Measurements from ENCODE around the gene SRCAP.
A peak's percentile ranks its signal among the peaks of the same experiment; 100 is the strongest.

Gene SRCAP

DNA sequence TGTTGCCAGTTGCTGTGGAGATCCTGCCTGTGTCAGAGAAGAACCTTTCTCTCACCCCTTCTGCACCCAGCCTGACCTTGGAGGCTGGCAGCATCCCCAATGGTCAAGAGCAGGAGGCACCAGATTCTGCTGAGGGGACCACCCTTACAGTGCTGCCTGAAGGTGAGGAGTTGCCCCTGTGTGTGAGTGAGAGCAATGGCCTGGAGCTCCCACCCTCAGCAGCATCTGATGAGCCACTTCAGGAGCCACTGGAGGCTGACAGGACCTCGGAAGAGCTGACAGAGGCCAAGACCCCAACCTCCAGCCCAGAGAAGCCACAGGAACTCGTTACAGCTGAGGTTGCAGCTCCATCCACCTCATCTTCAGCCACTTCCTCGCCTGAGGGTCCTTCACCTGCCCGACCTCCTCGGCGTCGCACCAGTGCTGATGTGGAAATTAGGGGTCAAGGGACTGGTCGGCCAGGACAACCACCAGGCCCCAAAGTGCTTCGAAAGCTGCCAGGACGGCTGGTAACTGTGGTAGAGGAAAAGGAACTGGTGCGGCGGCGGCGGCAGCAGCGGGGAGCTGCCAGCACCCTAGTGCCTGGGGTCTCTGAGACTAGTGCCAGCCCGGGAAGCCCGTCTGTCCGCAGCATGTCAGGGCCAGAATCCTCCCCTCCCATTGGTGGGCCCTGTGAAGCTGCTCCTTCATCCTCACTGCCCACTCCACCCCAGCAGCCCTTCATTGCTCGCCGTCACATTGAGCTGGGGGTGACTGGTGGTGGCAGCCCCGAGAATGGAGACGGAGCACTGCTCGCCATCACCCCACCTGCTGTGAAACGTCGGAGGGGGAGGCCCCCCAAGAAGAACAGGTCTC lies 39.0 kb downstream of the SRCAP start:
- DNase-seq (ENCODE audit: low spot score), result no peak

DNA sequence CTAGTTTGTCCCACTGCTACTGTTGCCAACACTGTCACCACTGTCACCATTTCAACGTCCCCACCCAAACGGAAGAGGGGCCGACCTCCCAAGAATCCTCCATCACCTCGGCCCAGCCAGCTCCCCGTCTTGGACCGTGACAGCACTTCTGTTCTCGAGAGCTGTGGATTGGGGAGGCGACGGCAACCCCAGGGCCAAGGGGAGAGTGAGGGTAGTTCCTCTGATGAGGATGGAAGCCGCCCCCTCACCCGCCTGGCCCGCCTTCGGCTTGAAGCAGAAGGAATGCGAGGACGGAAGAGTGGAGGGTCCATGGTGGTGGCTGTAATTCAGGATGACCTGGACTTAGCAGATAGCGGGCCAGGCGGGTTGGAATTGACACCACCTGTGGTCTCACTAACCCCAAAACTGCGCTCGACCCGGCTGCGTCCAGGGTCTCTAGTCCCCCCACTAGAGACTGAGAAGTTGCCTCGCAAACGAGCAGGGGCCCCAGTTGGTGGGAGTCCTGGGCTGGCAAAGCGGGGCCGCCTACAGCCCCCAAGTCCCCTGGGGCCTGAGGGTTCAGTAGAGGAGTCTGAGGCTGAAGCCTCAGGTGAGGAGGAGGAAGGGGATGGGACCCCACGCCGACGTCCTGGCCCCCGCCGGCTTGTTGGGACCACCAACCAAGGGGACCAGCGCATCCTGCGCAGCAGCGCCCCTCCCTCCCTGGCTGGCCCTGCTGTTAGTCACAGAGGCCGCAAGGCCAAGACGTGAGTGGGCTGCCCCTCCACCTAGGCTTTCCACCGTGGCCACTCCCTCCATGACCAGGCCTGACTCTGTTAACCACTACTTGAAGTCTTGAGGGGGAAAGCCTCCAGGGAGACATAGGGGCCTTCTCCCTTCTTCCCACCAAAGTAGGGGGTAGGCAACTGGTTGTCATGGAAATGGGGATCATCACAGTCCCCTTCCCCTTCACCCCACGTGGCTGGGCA lies 40.3 kb downstream of the SRCAP start:
- DNase-seq (ENCODE audit: low spot score), result no peak

DNA sequence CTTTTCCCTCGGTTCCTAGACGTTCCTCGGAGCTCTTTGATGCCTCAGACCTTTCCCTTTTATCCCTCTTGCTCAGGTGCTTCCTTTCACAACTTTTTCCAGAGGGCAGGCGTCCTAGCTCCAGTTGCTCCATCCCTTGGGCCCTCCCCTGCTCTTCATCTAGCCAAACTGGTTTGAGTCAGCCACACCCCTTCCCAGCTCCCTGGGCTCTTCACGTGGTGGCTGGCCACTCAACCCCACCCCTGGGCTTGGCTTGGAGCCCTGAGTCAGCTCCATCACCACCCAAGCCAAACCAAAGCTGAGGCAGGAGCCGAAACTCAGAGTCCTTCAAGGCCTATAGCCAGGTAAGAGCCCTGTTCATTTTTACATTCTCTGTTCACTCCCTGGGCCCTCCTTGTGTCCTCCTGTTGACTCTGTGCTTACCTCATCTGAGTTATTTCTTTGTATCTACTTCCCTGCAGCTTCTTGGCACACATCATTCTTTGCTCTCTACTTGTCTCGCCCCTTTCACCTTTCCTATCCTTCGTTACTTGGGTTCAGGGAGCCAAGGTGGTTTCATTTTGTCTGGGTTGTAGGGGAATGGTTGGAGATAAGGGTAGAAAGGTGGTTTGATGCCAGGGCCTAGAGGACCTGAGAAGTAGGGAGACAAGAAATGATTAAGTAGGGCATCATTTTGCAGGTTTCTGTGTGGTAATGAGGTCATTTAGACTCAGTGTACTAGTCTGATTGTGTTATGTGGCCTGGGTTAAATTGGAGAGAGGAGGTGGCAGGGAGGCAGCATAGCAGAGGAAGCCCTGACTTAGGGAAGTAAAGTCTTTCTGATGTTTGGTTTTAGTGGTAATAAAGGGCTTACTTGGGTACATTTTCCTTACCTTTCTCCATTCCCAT lies 41.6 kb downstream of the SRCAP start:
- peak; percentile 96 for DNase-seq (ENCODE audit: low spot score)

DNA sequence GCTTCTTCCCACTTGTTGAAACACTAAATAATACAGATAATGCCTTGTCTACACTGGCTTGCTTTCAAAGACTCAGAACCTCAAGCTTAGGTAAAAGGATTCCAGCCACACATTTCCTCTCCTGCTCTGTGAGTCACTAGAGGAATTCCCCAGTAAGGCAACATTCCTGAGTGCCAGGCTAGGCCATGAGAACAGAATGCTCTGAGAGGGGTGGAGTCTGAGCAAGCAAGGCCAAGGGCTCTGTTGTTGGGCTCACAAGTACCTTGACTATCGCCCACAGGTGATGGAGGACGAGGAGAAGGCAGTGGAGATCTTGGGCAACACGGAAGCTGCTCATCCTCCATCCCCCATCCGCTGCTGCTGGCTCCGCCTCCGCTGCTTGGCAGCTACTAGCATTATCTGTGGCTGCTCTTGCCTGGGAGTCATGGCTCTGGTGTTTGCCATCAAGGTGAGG lies 42.5 kb downstream of the SRCAP start:
- DNase-seq (ENCODE audit: low spot score), result peak; percentile 98

DNA sequence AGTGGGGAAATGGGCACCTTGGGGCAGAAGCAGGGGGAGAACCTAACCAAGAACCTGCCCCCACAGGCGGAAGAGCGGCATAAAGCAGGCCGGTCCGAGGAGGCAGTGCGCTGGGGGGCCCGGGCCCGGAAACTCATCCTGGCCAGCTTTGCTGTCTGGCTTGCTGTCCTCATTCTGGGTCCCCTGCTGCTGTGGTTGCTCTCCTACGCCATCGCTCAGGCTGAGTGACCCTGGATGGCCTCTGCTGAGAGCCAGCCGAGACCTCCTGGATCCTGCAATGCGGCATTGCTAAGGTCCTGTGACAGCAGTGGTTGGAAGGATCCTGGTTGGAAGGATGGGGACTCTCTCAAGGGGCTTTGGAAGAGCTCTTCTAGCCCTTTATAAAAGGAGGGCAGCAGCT lies 44.7 kb downstream of the SRCAP start:
- DNase-seq (ENCODE audit: low spot score), result no peak

DNA sequence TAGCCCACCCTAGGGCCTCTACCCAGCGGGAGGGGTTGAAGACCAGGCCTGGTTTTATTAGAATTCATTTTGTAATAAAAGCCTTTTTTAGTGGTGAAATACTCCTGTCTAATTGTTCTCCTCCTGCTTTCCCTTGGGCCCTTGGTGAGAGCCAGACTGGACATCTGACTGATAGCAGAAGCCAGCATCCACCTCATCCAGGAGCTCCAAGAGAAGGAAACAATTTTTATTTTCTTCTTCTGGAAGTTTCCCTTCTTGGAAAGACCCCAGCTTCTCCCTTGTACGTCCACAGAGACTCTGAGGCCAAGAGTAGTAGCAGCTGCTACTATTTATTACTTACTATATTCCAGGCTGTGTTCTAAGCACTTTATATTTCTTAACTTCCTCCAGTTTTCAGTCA lies 45.2 kb downstream of the SRCAP start:
- DNase-seq (ENCODE audit: low spot score), result no peak

DNA sequence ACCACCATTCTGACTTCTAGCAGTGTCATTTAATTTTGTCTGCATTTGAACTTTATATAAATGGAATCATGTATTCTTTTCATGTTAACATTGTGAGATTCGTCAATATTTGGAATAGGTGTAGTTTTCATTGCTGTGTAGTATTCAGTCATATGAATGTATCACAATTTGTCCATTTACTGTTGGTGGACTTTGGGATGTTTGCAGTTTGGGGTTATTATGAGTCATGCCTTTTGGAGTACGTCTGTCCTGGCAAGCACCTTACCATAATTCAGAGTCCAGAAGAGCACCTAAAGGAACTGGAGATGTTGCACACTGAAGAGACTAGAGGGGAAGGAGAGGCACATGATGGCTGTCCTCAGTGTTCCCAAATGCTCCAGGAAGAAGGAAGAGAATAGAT lies 46.1 kb downstream of the SRCAP start:
- no peak for DNase-seq (ENCODE audit: low spot score)

DNA sequence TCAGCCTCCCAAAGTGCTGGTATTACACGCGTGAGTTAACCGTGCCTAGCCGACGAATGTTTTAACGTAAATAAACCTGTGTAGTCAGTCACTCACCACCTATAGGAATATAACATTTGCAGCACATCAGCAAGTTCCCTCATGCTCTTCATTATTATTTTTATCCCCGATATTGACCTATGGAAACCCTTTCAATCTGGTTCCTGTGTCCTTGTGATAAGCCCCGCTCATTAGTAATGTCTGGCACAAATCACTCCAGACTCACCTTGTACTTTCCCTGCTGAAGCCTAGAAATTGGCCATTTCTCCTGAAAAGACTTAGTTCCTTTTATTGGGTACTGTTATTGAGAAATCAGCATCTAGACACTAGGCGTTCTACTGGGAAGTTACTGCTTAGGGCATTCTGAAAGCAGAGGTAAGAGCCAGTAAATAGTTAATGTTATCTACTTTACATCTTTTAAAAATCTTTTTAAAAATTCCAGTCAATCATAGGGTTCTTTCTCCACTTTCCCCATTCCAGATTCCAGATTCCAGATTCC lies 47.7 kb downstream of the SRCAP start:
- DNase-seq (ENCODE audit: low spot score), result no peak

DNA sequence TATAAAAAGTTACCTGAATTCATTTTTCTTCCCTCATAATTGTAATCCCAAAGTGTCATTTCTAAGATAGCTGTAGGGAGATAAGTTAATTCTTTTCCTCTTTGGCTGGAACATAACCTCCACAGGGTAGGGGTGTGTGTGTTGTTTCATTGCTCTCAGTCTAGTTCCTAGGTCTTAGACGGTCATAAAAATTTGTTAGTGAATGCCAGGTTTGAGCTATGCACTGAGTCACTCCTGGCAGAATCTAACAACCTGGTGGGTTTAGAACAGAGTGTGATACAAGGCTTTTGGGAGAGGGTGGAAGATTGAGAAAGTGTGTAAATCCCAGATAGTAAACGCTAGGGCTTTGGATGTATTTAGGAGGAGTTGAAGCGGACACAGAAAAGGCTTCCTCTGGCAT lies 48.4 kb downstream of the SRCAP start:
- DNase-seq (ENCODE audit: low spot score), result peak; percentile 62

DNA sequence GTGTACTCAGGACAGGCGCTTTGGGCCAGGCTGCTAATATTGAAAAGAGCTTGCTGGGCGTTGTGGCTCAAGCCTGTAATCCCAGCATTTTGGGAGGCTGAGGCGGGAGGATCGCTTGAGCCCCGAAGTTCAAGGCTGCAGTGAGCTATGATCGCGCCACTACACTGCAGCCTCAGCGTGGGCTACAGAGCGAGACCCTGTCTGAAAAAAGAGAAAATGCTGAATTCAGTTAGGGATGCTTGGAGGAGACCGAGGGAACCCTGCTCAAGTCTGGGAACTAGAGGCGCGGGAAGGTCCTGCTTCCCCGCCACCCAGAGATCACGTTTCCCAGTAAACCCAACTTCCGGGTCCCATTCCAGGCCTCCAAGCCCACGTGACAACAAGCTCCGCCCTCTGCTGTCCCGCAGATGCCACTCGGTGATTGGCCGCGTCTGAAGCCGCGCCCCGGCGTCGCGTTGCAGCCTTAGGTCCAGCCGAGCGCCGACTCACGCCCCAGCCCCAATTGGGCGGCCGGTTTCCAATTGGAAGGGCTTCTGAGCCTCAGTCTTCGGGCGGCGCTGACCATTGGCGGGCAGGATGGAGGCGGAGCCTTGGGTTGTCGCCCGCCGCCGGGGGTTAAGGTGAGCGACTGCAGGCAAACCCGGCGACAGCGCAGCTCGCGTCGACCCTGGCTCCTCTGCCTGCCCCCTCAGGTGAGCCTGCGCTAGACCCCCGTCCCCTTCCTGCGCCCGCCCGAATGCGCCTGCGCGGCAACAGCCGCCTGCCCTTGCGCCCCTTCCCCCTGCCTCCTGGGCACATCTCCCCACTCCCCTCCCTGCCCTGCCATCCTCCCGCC lies 49.0 kb downstream of the SRCAP start, which contains the start of gene PHKG2:
TSS of gene PHKG2 (plus strand) at position 627 of the 835 bp plus-strand sequence. CDS start 396 bp downstream, outside the sequence.
- peak; percentile 99 for DNase-seq (ENCODE audit: low spot score)

DNA sequence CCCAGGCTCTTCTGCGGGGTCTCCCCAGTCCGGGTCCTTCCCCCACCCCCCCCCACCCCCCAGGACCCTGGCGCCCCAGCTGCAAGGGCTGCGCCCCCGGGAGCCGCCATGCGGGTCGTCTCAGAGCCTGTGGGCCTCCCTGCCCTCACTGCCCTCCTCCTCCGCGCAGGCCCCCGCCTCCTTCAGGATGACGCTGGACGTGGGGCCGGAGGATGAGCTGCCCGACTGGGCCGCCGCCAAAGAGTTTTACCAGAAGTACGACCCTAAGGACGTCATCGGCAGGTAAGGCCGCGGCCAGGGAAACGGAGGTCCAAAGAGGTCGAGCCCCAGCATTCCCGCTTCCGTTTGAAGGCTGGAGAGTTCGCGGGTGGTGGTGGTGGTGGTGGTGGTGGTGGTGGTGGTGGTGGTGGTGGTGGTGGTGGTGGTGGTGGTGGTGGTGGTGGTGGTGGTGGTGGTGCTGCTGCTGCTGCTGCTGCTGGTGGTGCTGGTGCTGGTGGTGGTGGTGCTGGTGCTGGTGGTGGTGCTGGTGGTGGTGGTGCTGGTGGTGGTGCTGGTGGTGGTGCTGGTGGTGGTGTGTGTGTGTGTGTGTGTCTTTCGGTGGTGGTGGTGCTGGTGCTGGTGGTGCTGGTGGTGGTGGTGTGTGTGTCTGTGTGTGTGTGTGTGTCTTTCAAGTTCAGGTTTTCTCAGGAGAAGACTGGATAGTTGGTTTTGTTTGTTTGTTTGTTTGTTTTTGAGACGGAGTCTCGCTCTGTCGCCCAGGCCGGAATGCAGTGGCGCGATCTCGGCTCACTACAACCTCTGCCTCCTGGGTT lies 49.9 kb downstream of the SRCAP start:
- DNase-seq (ENCODE audit: low spot score), result peak; percentile 67

DNA sequence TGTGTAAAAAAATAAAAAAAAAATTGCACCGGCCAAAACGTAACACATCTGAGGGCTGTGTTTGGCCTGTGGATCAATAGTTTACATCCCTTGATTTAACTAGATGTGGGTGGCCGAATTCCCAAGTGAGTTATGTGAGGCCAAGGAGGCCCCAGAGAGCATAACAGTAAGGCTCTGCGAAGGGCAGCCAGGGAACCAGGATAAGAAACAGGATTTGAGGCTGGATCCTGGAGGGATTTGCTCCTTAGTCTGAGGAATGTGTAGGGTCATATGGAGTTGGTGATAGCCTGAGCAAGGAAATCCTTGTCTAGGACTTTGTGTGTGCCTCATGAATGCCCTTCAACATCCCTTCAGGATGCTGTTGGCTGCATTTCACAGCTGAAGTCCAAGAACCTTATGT lies 51.2 kb downstream of the SRCAP start:
- no peak for DNase-seq (ENCODE audit: low spot score)

DNA sequence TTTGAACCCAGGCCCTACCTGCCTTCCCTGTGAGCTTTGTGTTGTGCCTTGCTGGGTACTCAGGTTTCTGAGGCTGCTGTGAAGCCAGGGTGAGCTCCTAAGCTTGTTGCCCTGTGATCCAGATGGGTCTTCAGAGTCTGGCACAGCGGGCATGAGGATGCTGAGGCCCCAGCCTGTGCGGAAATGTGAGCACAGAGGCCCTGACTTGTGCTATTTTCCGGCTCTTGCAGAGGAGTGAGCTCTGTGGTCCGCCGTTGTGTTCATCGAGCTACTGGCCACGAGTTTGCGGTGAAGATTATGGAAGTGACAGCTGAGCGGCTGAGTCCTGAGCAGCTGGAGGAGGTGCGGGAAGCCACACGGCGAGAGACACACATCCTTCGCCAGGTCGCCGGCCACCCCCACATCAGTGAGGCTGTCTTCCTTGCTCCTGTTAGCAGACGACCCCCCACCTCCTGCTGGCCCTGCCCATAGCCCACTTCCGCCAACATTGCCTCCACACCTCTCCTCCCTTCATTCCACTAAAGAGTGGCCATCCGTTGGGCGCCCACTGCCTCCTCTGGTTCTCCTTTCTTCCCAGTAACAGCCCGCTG lies 52.0 kb downstream of the SRCAP start:
- no peak for DNase-seq (ENCODE audit: low spot score)

DNA sequence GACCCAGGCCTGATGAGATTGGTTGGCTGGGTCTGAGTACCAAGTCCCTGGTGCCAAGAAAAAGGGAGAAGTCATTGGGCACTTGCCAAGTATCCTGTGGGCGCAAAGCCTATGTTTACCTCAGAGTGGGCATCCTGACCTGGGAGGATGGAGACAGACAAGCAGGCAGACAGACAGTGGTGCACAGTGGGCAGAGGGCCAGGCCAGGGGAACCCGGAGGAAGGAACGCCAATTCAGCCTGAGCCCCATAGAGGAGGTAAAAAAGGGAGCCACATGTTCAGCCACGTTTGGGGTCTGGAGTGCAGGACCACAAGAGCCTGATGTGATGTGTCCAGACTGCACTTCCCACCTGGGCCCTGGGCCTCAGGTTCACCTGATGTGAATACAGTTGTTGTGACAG lies 54.6 kb downstream of the SRCAP start:
- DNase-seq (ENCODE audit: low spot score), result no peak

DNA sequence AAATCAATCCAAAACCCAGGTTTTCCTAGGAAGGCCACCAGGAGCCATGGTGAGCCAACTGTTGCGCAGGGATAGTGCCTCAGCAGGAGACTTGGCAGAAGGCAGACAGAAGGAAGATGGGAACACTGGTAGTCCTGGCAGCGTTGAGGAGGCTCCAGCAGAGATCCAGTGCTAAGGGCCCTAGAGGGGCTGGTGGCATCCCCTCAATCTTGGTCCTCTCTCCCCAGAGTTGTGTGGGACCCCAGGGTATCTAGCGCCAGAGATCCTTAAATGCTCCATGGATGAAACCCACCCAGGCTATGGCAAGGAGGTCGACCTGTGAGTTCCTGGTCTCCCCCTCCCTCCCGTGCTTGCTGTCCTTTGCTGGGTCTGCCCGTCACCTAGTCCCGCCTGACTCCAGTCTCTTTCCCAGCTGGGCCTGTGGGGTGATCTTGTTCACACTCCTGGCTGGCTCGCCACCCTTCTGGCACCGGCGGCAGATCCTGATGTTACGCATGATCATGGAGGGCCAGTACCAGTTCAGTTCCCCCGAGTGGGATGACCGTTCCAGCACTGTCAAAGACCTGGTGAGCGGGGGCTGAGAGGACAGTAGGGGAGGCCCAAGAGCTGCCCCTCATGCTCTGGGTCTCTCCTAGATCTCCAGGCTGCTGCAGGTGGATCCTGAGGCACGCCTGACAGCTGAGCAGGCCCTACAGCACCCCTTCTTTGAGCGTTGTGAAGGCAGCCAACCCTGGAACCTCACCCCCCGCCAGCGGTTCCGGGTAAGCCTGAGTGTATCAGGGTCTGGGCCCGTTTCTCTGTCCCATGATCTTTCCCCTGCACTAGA lies 57.2 kb downstream of the SRCAP start:
- DNase-seq (ENCODE audit: low spot score), result no peak

DNA sequence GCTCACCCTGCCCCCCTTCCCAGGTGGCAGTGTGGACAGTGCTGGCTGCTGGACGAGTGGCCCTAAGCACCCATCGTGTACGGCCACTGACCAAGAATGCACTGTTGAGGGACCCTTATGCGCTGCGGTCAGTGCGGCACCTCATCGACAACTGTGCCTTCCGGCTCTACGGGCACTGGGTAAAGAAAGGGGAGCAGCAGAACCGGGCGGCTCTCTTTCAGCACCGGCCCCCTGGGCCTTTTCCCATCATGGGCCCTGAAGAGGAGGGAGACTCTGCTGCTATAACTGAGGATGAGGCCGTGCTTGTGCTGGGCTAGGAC lies 57.8 kb downstream of the SRCAP start:
- no peak for DNase-seq (ENCODE audit: low spot score)

DNA sequence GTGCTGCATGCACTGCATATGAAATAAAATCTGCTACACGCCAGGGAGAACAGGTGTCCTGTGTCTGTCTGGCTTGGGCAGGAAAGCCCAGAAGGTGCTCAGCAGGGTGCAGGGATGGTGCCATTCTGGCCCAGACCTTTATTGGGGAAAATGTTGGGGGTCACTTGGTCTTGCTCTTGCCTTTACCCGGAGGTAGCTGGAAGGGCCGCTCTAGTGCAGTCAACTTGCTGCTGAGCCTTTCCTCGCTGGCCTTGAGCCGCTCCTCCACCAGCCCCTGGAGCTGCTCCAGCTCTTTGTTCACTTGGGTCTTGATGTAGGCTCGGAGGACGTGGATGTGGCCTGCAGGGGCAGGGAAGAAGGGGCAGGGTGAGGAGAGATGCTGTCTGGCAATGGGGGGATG lies 58.3 kb downstream of the SRCAP start:
- no peak for DNase-seq (ENCODE audit: low spot score)

DNA sequence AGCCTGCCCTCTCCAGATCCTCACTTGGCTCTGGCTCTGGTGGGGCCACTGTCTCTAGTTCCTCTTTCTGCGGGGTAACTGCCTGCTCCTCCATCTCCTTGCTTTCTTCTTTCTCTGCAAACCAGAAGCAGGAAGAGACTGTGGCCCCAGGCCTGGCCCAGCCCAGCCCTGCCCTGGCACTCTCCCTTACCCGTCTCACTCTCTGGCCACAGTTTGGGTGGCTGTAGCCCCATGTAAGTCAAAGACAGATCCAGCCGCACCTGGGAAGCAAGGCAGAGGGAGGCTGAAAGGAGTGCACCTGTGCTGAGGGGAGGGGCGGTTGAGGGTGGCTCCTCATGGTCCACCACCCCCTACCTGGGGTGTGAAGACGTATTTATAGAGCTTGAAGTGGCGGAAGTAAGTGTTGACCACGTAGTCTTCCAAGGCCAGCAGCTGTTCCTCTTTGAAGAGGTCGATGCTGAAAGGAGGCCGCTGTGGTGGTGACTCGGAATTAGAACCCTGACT lies 60.1 kb downstream of the SRCAP start:
- DNase-seq (ENCODE audit: low spot score), result no peak
